Upper lobe of left lung (tissue), 4 donors: ENCODE data around the gene TMEM117.

Experiments
- CTCF ChIP-seq, 6 experiments: fragments of 450-650 bp in 4 of 6; fragments of 200-600 bp in 2 of 6; sonication (generic) in 2 of 6; IDR thresholded peaks; one replicate each; pipeline ENCODE4 v1.5.1; 2016 to 2019; ENCODE audit warnings: antibody characterized with exemption in 6 of 6
- EP300 ChIP-seq, 4 donors: sonication (generic); formaldehyde crosslinking; IDR thresholded peaks; one replicate each; pipeline ENCODE4 v1.5.1; 2017; ENCODE audit warnings: antibody characterized with exemption in 4 of 4, control low read depth in 2 of 4

- TF ChIP-seq CTCF (IDR thresholded peaks at IDR 0.05) (no peak), EP300 (IDR thresholded peaks at IDR 0.05) (no peak)
Observed at GRCh38 chr12:44206045-44206444, 370.2 kb downstream of the TMEM117 start.
